K562 (cell line): ENCODE results near the gene CCDC13. TPM values are rescaled to one million over a fixed set of nuclear protein-coding genes. Genes with fewer than 3 reads are reported as not detected.

Experiments
- ATAC-seq: fragments of 200-7000 bp; cut with Tn5 transposase; 3 replicates; pipeline ENCODE4 v1.9.1; 2020; ENCODE audit warnings: moderate library complexity
- BruUV-seq: library from RNA; stranded (reverse); fragments of 400-500 nt; replicated peaks from 2 replicates; lab custom pipeline; 2021; lab: Mats Ljungman, UMichigan
- CTCF ChIA-PET: fragments of 300-600 bp; formaldehyde crosslinking; extraction: SDS; loops from one replicate; lab custom pipeline; 2021; ENCODE audit warnings: low intra/inter-chr PET ratio; lab: Yijun Ruan, JAX
- POLR2A ChIA-PET: fragments of 300-600, 350-650 bp; sonication (Branson Sonifier 250); formaldehyde crosslinking; extraction: SDS; loops from one replicate; lab custom pipeline; 2021; ENCODE audit warnings: antibody characterized with exemption, inconsistent platforms; lab: Yijun Ruan, JAX
- DNase-seq, 4 experiments: peaks; one replicate each; pipeline versions ENCODE4 v3.0.0 to v3.0.0-alpha.2; 2011 to 2018; ENCODE audit warnings: low spot score in 3 of 4, mixed read lengths in 3 of 4; ENCODE audit errors: extremely low read depth in 1 of 4
- FAIRE-seq: peaks from 2 replicates; lab custom pipeline; 2011; peaks lifted over from hg19 to GRCh38; lab: Jason Lieb, UNC
- H2AFZ ChIP-seq: 2 replicates; pipeline ENCODE4 v1.6.0; 2011; ENCODE audit warnings: low read depth, low read length, control low read depth, inconsistent platforms
- H3K27ac ChIP-seq: fragments of 200-600 bp; 3 replicates; pipeline ENCODE4 v1.8.0; 2011; ENCODE audit warnings: low read depth, mild to moderate bottlenecking, control low read depth, inconsistent platforms, low read length, moderate library complexity, mixed read lengths; ENCODE audit errors: extremely low read depth
- H3K27me3 ChIP-seq, 2 experiments: fragments of 300-600 bp in 1 of 2; 2 replicates in 1 of 2; 3 replicates in 1 of 2; pipeline versions ENCODE4 v1.6.0 to v1.8.0; 2011; ENCODE audit warnings: inconsistent platforms in 2 of 2, low read length in 2 of 2, mild to moderate bottlenecking in 1 of 2, mixed read lengths in 1 of 2, moderate library complexity in 1 of 2; ENCODE audit not compliant: control insufficient read depth in 2 of 2, insufficient read depth in 2 of 2
- H3K36me3 ChIP-seq: fragments of 300-600 bp; 3 replicates; pipeline ENCODE4 v1.8.0; 2011; ENCODE audit warnings: mild to moderate bottlenecking, low read length, inconsistent platforms; ENCODE audit not compliant: control insufficient read depth, insufficient read depth
- H3K4me1 ChIP-seq, 2 experiments: fragments of 200-600 bp in 1 of 2; replicated peaks in 1 of 2; 2 replicates in 1 of 2; 3 replicates in 1 of 2; pipeline versions ENCODE4 v1.5.1 to v1.8.0; 2011; ENCODE audit warnings: inconsistent platforms in 2 of 2, low read length in 2 of 2, mild to moderate bottlenecking in 1 of 2, mixed read lengths in 1 of 2, moderate library complexity in 1 of 2; ENCODE audit not compliant: control insufficient read depth in 2 of 2, insufficient read depth in 2 of 2
- H3K4me2 ChIP-seq: 2 replicates; pipeline ENCODE4 v1.6.1; 2011; ENCODE audit warnings: low read length, control low read depth, inconsistent platforms, mixed read lengths; ENCODE audit not compliant: insufficient read depth
- H3K4me3 ChIP-seq: fragments of 200-600 bp; sonication (generic), shearing (Covaris generic); 2 replicates; pipeline ENCODE4 v1.5.1; 2016; ENCODE audit warnings: control low read depth, inconsistent platforms
- H3K79me2 ChIP-seq: fragments of 200-600 bp; 3 replicates; pipeline ENCODE4 v1.8.0; 2011; ENCODE audit warnings: low read length, inconsistent platforms; ENCODE audit not compliant: control insufficient read depth, insufficient read depth
- H3K9ac ChIP-seq, 2 experiments: 2 replicates each; pipeline versions ENCODE4 v1.6.0 to v1.6.1; 2011; ENCODE audit warnings: low read depth in 2 of 2, low read length in 2 of 2, control low read depth in 1 of 2, inconsistent platforms in 1 of 2, mild to moderate bottlenecking in 1 of 2, mixed read lengths in 1 of 2; ENCODE audit not compliant: insufficient read depth in 1 of 2
- H3K9me1 ChIP-seq: one replicate; pipeline ENCODE4 v1.6.0; 2011; ENCODE audit warnings: inconsistent platforms, mild to moderate bottlenecking, low read length, moderate library complexity; ENCODE audit not compliant: control insufficient read depth, insufficient read depth
- H3K9me3 ChIP-seq: replicated peaks from 2 replicates; pipeline ENCODE4 v1.5.1; 2011; ENCODE audit warnings: low read depth, low read length, inconsistent platforms; ENCODE audit not compliant: control insufficient read depth, insufficient read depth
- H4K20me1 ChIP-seq: replicated peaks from 2 replicates; pipeline ENCODE4 v1.6.1; 2011; ENCODE audit warnings: low read length, inconsistent platforms, mixed read lengths; ENCODE audit not compliant: control insufficient read depth, insufficient read depth
- BMI1 ChIP-seq: fragments of 150-350 bp; IDR thresholded peaks from 2 replicates; pipeline ENCODE4 v1.6.1; 2014; ENCODE audit warnings: low read length
- MLLT1 ChIP-seq, 2 experiments: fragments of 450-650 bp; IDR thresholded peaks; 2 replicates each; pipeline ENCODE4 v1.6.1; 2016
- NFATC3 ChIP-seq: fragments of 450-650 bp; IDR thresholded peaks from 2 replicates; pipeline ENCODE4 v1.6.1; 2017; ENCODE audit warnings: mild to moderate bottlenecking
- PRDM10 ChIP-seq: fragments of 450-650 bp; IDR thresholded peaks from 2 replicates; pipeline ENCODE4 v1.6.1; 2018; ENCODE audit not compliant: partially characterized antibody
- PREB ChIP-seq: sonication (generic); formaldehyde crosslinking; IDR thresholded peaks from 2 replicates; pipeline ENCODE4 v1.8.1; 2023; ENCODE audit warnings: mild to moderate bottlenecking, missing genetic modification reagents
- RBBP5 ChIP-seq: fragments of 200-600 bp; sonication (generic); IDR thresholded peaks from 2 replicates; pipeline ENCODE4 v1.6.1; 2012; ENCODE audit warnings: borderline replicate concordance, mild to moderate bottlenecking, low read length, control low read depth, inconsistent platforms; ENCODE audit not compliant: insufficient read depth, poor library complexity, severe bottlenecking
- SIX5 ChIP-seq, 2 experiments: IDR thresholded peaks; 2 replicates each; pipeline ENCODE4 v1.6.1; 2011; ENCODE audit warnings: low read length in 2 of 2, borderline replicate concordance in 1 of 2, low read depth in 1 of 2, mild to moderate bottlenecking in 1 of 2, moderate library complexity in 1 of 2; ENCODE audit not compliant: insufficient read depth in 1 of 2
- SMARCA4 ChIP-seq: fragments of 450-650 bp; IDR thresholded peaks from 2 replicates; pipeline ENCODE4 v1.6.1; 2016
- ZFP30 ChIP-seq: fragments of 250-450 bp; sonication (Bioruptor Pico); IDR thresholded peaks from 2 replicates; pipeline ENCODE4 v1.8.0; 2022; ENCODE audit warnings: moderate library complexity, mild to moderate bottlenecking, inconsistent platforms, borderline replicate concordance
- ZNF77 ChIP-seq: fragments of 250-450 bp; sonication (Bioruptor Pico); IDR thresholded peaks from 2 replicates; pipeline ENCODE4 v1.5.0; 2020
- WGBS: fragments of 100-300 bp; shearing (Covaris generic); methylation state at CpG from one replicate; pipeline ENCODE4 v1.1.6; 2016; ENCODE audit warnings: low coverage, mixed read lengths; ENCODE audit not compliant: insufficient coverage; ENCODE audit errors: missing lambda C conversion rate; 5-methylcytosine and 5-hydroxymethylcytosine counted together
- in situ Hi-C: fragments of 300-500 bp; cut with MboI; formaldehyde crosslinking; loops from 4 replicates; pipeline ENCODE4 v1.15.0; 2018; ENCODE audit warnings: inconsistent platforms, mixed read lengths
- intact Hi-C: fragments of 100-400 bp; cut with micrococcal nuclease; formaldehyde crosslinking; loops from 2 replicates; pipeline ENCODE4 v1.14.2; 2022
- polyA plus RNA-seq, 8 experiments: library from polyadenylated mRNA; depleted of rRNA in 4 of 8; stranded (reverse) in 5 of 8; unstranded in 3 of 8; fragments of >200 nt; fragmentation: Nextera tagmentation in 2 of 8; fragmentation: Illumina TruSeq in 1 of 8; extraction: Ambion mirVana in 2 of 8; extraction: Trizol in 1 of 8; gene quantifications; 2 replicates each; pipeline versions ENCODE4 v1.2.1 to v1.2.3, GENCODE V29; 2011 to 2014; ENCODE audit warnings: inconsistent platforms in 1 of 8, missing spikeins in 1 of 8
- total RNA-seq, 7 experiments: library from RNA; depleted of rRNA in 6 of 7; stranded (reverse); fragments of >200 nt in 6 of 7; fragmentation: Illumina TruSeq in 2 of 7; extraction: Trizol in 2 of 7; gene quantifications; 2 replicates each; pipeline versions ENCODE4 v1.2.1 to v1.2.3, GENCODE V29; 2011 to 2021; ENCODE audit warnings: low replicate concordance in 1 of 7

CCDC13 gene
- total and polyA plus RNA-seq, 9 of the 15 experiments (the other 6 are each of a cell fraction or from before 2014, with no cell fraction given) = 0.20 to 0.70 (median 0.48) TPM; not detected in 2

GRCh38 chr3:42745291-42745745 lies 27.7 kb downstream of the CCDC13 start (continued):
- TF ChIP-seq PRDM10 (peak; percentile 55), BMI1 (no peak), SMARCA4 (no peak)

- no peak overlapping the region for H2AFZ ChIP-seq
Observed at GRCh38 chr3:42743204-42743995, 29.7 kb downstream of the CCDC13 start.

More at GRCh38 chr3:42743204-42743995, 29.7 kb downstream of the CCDC13 start:
- intact Hi-C loops = no loop called here
- Histone ChIP-seq H3K79me2 (no peaks in the 10 kb centered on the region), H3K9me3 (no peaks in the 10 kb centered on the region), H3K27ac (no peak overlapping the region), H3K36me3 (no peaks in the 10 kb centered on the region), H3K4me2 (no peak overlapping the region), H3K9me1 (no peaks in the 10 kb centered on the region), H3K27me3 (peaks cover 6 to 34% of the 10 kb centered on the region in 2 experiments; a peak in 4 of 5 replicates), H3K4me1 (no peaks in the 10 kb centered on the region; a peak in 1 of 5 replicates), H3K9ac (no peak overlapping the region), H4K20me1 (peaks cover 2% of the 10 kb centered on the region; the same call in 1 of the 2 replicates), H3K4me3 (no peak overlapping the region)
- ChIA-PET POLR2A (interaction anchor here (0.6 to 1.9 kb wide), 5 partner anchors 8 to 271 kb away, joined by 3 to 5 read pairs (median 3); partner anchors contain the start of gene VIPR1), CTCF (interaction anchor here (0.6 to 2.6 kb wide), 5 partner anchors 60 to 171 kb away, joined by 3 to 15 read pairs (median 4); no protein-coding TSS in a partner anchor)
- TF ChIP-seq SIX5 (IDR thresholded peaks at IDR 0.05; ENCODE audit: borderline replicate concordance in 1 of 2, insufficient read depth in 1 of 2, low read depth in 1 of 2, low read length in 2 of 2) (no peak), NFATC3 (no peak), ZFP30 (CRISPR knock-in tag) (no peak), PREB (CRISPR knock-in tag) (no peak), MLLT1 (IDR thresholded peaks at IDR 0.05) (no peak), RBBP5 (no peak), ZNF77 (no peak)
- no TSS peak for BruUV-seq
- 14% methylated on average over 7 of the region's 7 CpGs for WGBS
- in situ Hi-C loops = loop anchor here (10.0 kb wide), 1 partner anchor 169 kb away; no protein-coding TSS in a partner anchor
- ATAC-seq (no peak), FAIRE-seq (no peak), DNase-seq (no peak)
